GM21723 (cell line): Measurements from ENCODE around the gene HIVEP2.

Source experiments
- ATAC-seq: cut with Tn5 transposase; IDR thresholded peaks from one replicate; pipeline ENCODE4 v1.9.1; 2021; ENCODE audit warnings: mild to moderate bottlenecking, moderate library complexity; ENCODE audit not compliant: unreplicated experiment

The HIVEP2 gene

GRCh38 chr6:142918339-142919042, 26.5 kb downstream of the HIVEP2 start:
- ATAC-seq = no peak

DNA sequence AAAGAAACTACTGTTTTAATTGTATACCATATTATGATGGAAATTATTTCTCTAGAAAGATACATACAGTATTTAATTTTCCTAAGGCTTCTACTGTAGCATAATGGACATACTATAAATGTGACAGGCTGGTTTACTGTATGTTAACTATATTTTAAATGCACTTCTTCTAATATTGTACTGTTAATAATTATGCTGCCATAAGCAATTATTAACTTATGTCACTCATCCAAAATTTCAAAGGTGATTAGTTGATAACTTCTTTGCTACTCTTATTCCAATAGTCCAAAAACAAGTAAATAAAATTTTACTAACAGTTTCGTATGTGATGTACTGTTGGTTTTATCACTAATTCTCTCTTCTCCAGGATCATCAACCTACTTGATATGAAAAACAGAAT, 28.1 kb downstream of the HIVEP2 start:
- no peak for ATAC-seq

GRCh38 chr6:142914937-142915697, 29.9 kb downstream of the HIVEP2 start:
- no peak for ATAC-seq

GRCh38 chr6:142914369-142914768, 30.6 kb downstream of the HIVEP2 start:
- no peak for ATAC-seq

- peak; percentile 91 for ATAC-seq
These were observed 31.4 kb downstream of the HIVEP2 start for GRCh38 chr6:142913511-142914047.

GRCh38 chr6:142913036-142913510, 31.9 kb downstream of the HIVEP2 start:
- peak; percentile 75 for ATAC-seq

- ATAC-seq = no peak
These were observed 32.9 kb downstream of the HIVEP2 start for GRCh38 chr6:142912125-142912524.

- ATAC-seq = no peak
These were observed 33.5 kb downstream of the HIVEP2 start for GRCh38 chr6:142911430-142911829.

DNA sequence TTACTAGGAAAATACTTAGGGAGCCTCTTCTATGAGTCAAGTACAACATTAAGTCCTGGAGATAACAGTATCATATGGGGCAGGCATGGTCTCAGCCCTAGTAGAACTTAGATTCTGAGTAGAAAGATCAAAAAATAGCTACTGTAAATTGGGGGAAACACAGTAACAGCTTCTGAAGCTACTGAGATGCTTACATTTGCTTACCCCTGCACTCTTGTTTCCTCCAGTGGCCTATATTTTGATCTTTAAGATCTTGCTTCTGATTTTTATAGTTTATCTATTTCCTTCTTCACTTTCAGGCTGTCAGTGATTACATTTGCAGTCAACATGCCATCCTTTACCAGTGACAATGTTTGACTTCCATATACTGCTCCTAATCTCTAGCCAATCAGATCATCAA, 35.3 kb downstream of the HIVEP2 start:
- ATAC-seq = no peak

DNA sequence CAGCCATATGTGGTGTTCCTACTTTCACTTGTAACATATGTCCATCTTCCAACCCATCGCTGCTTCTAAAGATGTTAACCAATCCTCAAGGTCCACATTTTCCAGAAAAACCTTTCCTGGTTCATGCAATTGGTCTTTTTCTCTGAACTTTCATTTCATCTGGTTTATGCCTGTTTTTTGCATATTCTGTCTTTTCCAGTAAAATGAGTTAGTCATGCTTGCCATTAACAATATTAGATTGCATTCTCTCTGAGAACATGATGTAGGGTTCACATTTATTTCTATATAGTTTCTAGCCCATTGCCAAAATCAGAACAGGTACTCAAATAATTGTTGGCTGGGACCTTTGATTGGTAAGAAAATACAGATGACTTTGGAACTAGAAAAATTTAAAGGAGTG, 36.7 kb downstream of the HIVEP2 start:
- no peak for ATAC-seq

DNA sequence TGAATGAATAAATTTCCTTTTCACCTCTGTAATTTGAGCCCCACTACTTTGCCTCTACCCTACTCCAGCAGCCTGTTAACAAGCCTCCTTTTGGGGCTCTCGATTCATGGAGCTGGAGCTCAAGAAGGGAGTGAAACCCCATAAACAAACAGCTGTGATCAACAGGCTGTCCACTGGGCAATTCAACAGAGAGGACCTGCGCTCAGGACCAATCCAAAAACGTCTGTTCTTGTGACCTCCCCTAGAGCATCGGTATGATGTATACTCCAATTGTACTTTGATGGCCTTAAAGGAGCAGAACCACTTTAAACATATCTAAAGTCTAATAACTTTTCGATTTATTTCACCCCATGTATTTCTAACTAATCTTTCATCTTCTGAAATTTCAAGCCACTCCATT, 37.4 kb downstream of the HIVEP2 start:
- ATAC-seq = peak; percentile 9

DNA sequence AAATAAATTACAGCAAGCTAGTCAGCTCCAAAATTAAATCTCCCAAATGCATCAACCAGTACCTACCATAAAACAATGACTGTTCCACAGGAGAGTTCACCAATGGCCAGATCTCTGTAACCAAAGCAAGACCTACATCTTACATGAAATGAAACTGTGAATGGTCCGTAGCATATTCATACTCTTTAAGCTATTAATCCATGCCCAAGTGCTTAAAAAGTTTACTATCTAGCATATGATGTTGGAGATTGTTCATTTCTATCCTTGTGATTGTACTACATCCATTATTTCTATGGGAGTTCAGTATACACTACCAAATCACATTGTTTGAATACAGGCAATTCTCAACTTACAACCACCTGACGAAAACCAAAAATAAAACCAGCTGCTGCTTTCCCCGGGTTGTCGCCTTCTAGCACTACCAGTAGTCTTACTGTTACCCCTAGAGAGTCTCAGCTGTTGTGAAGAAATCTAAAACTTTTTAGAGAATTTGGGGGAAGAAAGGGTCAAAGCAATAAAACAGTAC, 38.0 kb downstream of the HIVEP2 start:
- peak; percentile 70 for ATAC-seq

- no peak for ATAC-seq
These were observed 41.2 kb downstream of the HIVEP2 start for GRCh38 chr6:142903812-142904211.

- ATAC-seq = peak; percentile 76
These were observed 42.3 kb downstream of the HIVEP2 start for GRCh38 chr6:142902636-142903053.

DNA sequence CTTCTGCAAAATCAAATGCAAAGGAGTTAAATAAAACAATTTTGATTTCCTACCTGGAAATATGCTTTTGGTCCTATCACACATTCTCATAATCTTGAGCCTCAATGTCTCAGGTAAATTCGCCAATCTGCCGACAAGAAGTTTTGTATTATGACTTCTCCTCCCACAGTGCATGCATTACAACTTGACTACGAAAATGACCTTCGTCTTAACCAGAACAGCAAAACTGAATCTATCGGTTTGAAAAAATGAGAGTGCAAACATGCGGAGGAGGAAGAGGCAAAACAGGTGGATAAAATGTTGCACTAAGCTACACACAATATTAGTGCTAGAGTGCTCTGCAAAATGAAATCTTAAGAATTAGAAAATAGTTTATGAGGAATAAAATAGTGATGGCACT, 43.4 kb downstream of the HIVEP2 start:
- no peak for ATAC-seq

- no peak for ATAC-seq
These were observed 44.6 kb downstream of the HIVEP2 start for GRCh38 chr6:142900227-142900971.

DNA sequence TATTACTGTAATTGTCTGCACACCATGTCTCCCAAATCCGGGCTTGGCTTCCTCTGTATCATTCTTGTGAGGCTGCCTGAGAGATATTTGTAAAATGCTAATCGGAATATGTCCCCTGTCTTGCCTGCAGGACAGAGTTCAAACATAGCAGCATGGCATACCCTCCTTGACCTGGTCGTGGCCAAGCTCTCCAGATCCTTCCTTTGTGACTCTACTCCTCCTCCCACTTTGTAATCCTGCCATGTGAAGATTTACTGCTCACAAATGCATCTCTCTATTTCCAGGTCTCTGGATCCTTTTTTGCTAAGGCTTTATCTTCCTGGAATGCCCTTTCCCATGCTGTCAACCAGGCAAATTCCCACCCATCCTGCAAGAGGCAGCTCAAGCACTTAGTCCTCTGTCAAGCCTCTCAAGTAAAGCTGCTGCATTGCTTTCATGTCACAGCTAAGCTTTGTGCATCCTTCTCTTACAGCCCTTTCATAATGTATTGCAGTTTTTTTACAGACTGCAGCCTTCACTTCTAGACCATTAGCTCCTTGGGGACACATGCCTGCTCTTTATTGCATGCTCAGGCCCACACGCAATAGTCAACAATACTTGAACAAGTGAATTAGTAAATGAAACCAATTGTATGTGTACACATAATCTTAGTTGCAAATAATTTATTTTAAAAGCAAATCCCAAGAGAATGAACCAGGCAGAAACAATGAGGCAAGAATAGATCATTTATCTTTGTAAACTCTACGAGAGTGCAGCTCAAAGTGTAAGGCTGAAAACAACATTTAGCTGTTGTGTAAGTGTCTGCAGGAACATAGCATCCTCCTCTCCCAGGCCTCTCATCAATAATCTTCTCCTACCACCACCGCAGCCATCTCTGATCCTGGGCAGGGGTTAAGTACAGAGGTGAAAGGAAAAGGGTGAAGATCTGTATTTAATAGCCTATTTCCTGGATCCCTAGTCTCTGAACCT, 45.8 kb downstream of the HIVEP2 start:
- no peak for ATAC-seq

- no peak for ATAC-seq
These were observed 47.3 kb downstream of the HIVEP2 start for GRCh38 chr6:142897659-142898058.

DNA sequence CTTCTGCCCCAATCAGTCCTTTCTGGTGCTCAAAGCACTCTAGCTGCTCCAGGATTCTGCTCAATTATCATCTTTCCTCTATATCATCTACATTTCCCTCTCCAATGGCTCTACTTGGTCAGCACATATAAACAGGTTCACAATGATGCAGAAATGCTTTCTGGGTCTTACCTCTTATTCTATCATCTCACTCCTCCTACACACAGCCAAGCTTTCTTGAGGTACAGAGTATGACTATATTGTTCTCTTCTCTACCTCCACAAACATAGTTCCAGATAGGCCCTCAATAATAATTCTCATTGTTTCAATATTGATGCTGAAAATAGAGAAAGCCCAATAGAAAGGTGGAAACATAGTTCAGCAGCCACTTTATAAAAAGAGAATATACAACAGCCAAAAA, 48.2 kb downstream of the HIVEP2 start:
- no peak for ATAC-seq

GRCh38 chr6:142893088-142893487, 51.9 kb downstream of the HIVEP2 start:
- no peak for ATAC-seq
